Parathyroid adenoma (tissue), 2 donors: ENCODE measurements around the gene CCS.

Experiments
- H2AFZ ChIP-seq: fragments of 300-600 bp; sonication (generic); one replicate; pipeline ENCODE4 v1.7.0; 2017; ENCODE audit warnings: antibody characterized with exemption, mild to moderate bottlenecking
- H3K27ac ChIP-seq: fragments of 300-600 bp; sonication (generic); one replicate; pipeline ENCODE4 v1.7.0; 2017
- H3K27me3 ChIP-seq: fragments of 300-600 bp; sonication (generic); one replicate; pipeline ENCODE4 v1.7.0; 2017; ENCODE audit warnings: low read length; ENCODE audit not compliant: control insufficient read depth, insufficient read depth
- H3K36me3 ChIP-seq: fragments of 300-600 bp; sonication (generic); one replicate; pipeline ENCODE4 v1.7.0; 2017; ENCODE audit warnings: low read length; ENCODE audit not compliant: control insufficient read depth, insufficient read depth
- H3K4me1 ChIP-seq: fragments of 300-600 bp; sonication (generic); one replicate; pipeline ENCODE4 v1.7.0; 2017; ENCODE audit warnings: control low read depth
- H3K4me2 ChIP-seq: fragments of 300-600 bp; sonication (generic); one replicate; pipeline ENCODE4 v1.7.0; 2017; ENCODE audit warnings: low read length
- H3K4me3 ChIP-seq: fragments of 300-600 bp; sonication (generic); one replicate; pipeline ENCODE4 v1.7.0; 2017; ENCODE audit warnings: low read depth, low read length
- H3K79me2 ChIP-seq: fragments of 300-600 bp; sonication (generic); one replicate; pipeline ENCODE4 v1.7.0; 2017; ENCODE audit warnings: control low read depth
- H3K9ac ChIP-seq: fragments of 300-600 bp; sonication (generic); one replicate; pipeline ENCODE4 v1.7.0; 2017; ENCODE audit warnings: mild to moderate bottlenecking
- H3K9me3 ChIP-seq: fragments of 300-600 bp; sonication (generic); one replicate; pipeline ENCODE4 v1.7.0; 2017; ENCODE audit warnings: low read length; ENCODE audit not compliant: control insufficient read depth
- CTCF ChIP-seq: fragments of 300-600 bp; sonication (generic); IDR thresholded peaks from one replicate; pipeline ENCODE4 v1.7.0; 2017; ENCODE audit warnings: antibody characterized with exemption, mild to moderate bottlenecking
- donor health status: primary hyperparathyroidism.

Gene CCS

GRCh38 chr11:66546368-66546965 is 46.5 kb upstream of the CCS start, which contains the start of gene ACTN3:
TSS of gene ACTN3 (plus strand) at chr11:66546903. CDS start at chr11:66546938, 35 bp downstream.
- H3K9me3 ChIP-seq, result no peaks in the 10 kb centered on the region
- no peaks in the 10 kb centered on the region for H3K79me2 ChIP-seq
- peak within 1 kb of the TSS; percentile 61 for H3K9ac ChIP-seq
- H3K4me2 ChIP-seq, result peak within 1 kb of the TSS; percentile 87
- H3K4me1 ChIP-seq, result peaks cover 6% of the 10 kb centered on the region
- no peaks in the 10 kb centered on the region for H3K27me3 ChIP-seq
- H3K36me3 ChIP-seq, result no peaks in the 10 kb centered on the region
- no peak for TF ChIP-seq CTCF
- H2AFZ ChIP-seq, result peak within 1 kb of the TSS; percentile 87
- H3K4me3 ChIP-seq, result peak within 1 kb of the TSS; percentile 61
- H3K27ac ChIP-seq, result peak within 1 kb of the TSS; percentile 51

- no peak overlapping the region for H3K4me2 ChIP-seq
- peak overlapping the region; percentile 4 for H3K27ac ChIP-seq
- TF ChIP-seq CTCF, result no peak
- H3K4me1 ChIP-seq, result peaks cover 6% of the 10 kb centered on the region
- H3K36me3 ChIP-seq, result no peaks in the 10 kb centered on the region
- no peaks in the 10 kb centered on the region for H3K9me3 ChIP-seq
- H3K79me2 ChIP-seq, result no peaks in the 10 kb centered on the region
- peak overlapping the region; percentile 87 for H2AFZ ChIP-seq
- no peak overlapping the region for H3K9ac ChIP-seq
- no peak overlapping the region for H3K4me3 ChIP-seq
- no peaks in the 10 kb centered on the region for H3K27me3 ChIP-seq
Observed at GRCh38 chr11:66546966-66547661, 45.9 kb upstream of the CCS start.

GRCh38 chr11:66547662-66548009 is 45.3 kb upstream of the CCS start:
- Histone ChIP-seq H3K79me2 (no peaks in the 10 kb centered on the region), H3K9ac (no peak overlapping the region), H3K27ac (peak overlapping the region; percentile 4), H3K4me1 (peaks cover 6% of the 10 kb centered on the region), H3K4me2 (no peak overlapping the region), H3K9me3 (no peaks in the 10 kb centered on the region), H2AFZ (peak overlapping the region; percentile 53), H3K4me3 (no peak overlapping the region), H3K27me3 (no peaks in the 10 kb centered on the region), H3K36me3 (no peaks in the 10 kb centered on the region)
- no peak for TF ChIP-seq CTCF

- TF ChIP-seq CTCF, result no peak
- Histone ChIP-seq H3K27me3 (no peaks in the 10 kb centered on the region), H3K4me3 (no peak overlapping the region), H3K9ac (no peak overlapping the region), H2AFZ (peak overlapping the region; percentile 53), H3K36me3 (no peaks in the 10 kb centered on the region), H3K4me2 (no peak overlapping the region), H3K4me1 (peaks cover 6% of the 10 kb centered on the region), H3K79me2 (no peaks in the 10 kb centered on the region), H3K9me3 (no peaks in the 10 kb centered on the region), H3K27ac (peak overlapping the region; percentile 4)
Observed at GRCh38 chr11:66548041-66548440, 44.9 kb upstream of the CCS start.
